ENCODE measurements around the gene UBE2I. TPM values are rescaled to one million over a fixed set of nuclear protein-coding genes. Genes with fewer than 3 reads are reported as not detected.

Gene UBE2I
- total RNA-seq, 2 experiments from 2014 or later = 198 to 199 TPM

- H3K4me3 Mint-ChIP-seq = no peak overlapping the region
- ChIA-PET POLR2A (interaction anchor here (0.7 to 1.7 kb wide), 2 partner anchors 14 to 50 kb away, joined by 3 to 11 read pairs; partner anchors contain the start of gene UNKL), CTCF (interaction anchor here (0.8 to 4.3 kb wide), 8 partner anchors 15 to 341 kb away, joined by 3 to 29 read pairs (median 4); partner anchors contain the start of gene MAPK8IP3)
- no peaks in the 10 kb centered on the region for H3K9me3 Mint-ChIP-seq
- no peak overlapping the region for H3K27ac Mint-ChIP-seq
- H3K4me1 Mint-ChIP-seq = peaks cover 1% of the 10 kb centered on the region
- peaks cover 10% of the 10 kb centered on the region for H3K36me3 Mint-ChIP-seq (ENCODE audit: low read depth)
- H3K27me3 Mint-ChIP-seq = no peaks in the 10 kb centered on the region
- DNase-seq = no peak
These were observed 55.1 kb downstream of the UBE2I start for GRCh38 chr16:1364510-1364909.

- no peaks in the 10 kb centered on the region for H3K27me3 Mint-ChIP-seq
- no peak for DNase-seq
- H3K9me3 Mint-ChIP-seq = no peaks in the 10 kb centered on the region
- H3K27ac Mint-ChIP-seq = no peak overlapping the region
- peaks cover 10% of the 10 kb centered on the region for H3K36me3 Mint-ChIP-seq (ENCODE audit: low read depth)
- no peak overlapping the region for H3K4me3 Mint-ChIP-seq
- CTCF ChIA-PET = no interaction called here
- H3K4me1 Mint-ChIP-seq = peaks cover 1% of the 10 kb centered on the region
- POLR2A ChIA-PET = interaction anchor here (1.7 kb wide), 1 partner anchor 12 kb away, joined by 11 read pairs; no protein-coding TSS in a partner anchor
These were observed 56.8 kb downstream of the UBE2I start for GRCh38 chr16:1366060-1366711.

GRCh38 chr16:1366712-1367299 lies 57.4 kb downstream of the UBE2I start:
- CTCF ChIA-PET = no interaction called here

GRCh38 chr16:1367486-1368174 lies 58.2 kb downstream of the UBE2I start:
- H3K36me3 Mint-ChIP-seq (ENCODE audit: low read depth) = peaks cover 10% of the 10 kb centered on the region
- no peak overlapping the region for H3K27ac Mint-ChIP-seq

More at GRCh38 chr16:1366712-1367299, 57.4 kb downstream of the UBE2I start:
- Mint-ChIP-seq H3K27me3 (no peaks in the 10 kb centered on the region), H3K4me1 (peaks cover 1% of the 10 kb centered on the region), H3K4me3 (no peak overlapping the region), H3K27ac (no peak overlapping the region), H3K36me3 (ENCODE audit: low read depth) (peaks cover 10% of the 10 kb centered on the region), H3K9me3 (no peaks in the 10 kb centered on the region)
- POLR2A ChIA-PET = no interaction called here
- no peak for DNase-seq

GRCh38 chr16:1371054-1371978 lies 61.9 kb downstream of the UBE2I start:
- DNase-seq = no peak
- ChIA-PET POLR2A (no interaction called here), CTCF (interaction anchor here (0.6 to 1.3 kb wide), 4 partner anchors 8 to 277 kb away, joined by 3 to 5 read pairs (median 4); no protein-coding TSS in a partner anchor)
- no peaks in the 10 kb centered on the region for H3K4me1 Mint-ChIP-seq
- no peaks in the 10 kb centered on the region for H3K27me3 Mint-ChIP-seq
- H3K27ac Mint-ChIP-seq = no peak overlapping the region
- no peak overlapping the region for H3K4me3 Mint-ChIP-seq
- peaks cover 2% of the 10 kb centered on the region for H3K36me3 Mint-ChIP-seq (ENCODE audit: low read depth)
- no peaks in the 10 kb centered on the region for H3K9me3 Mint-ChIP-seq

More at GRCh38 chr16:1367486-1368174, 58.2 kb downstream of the UBE2I start:
- no peaks in the 10 kb centered on the region for H3K27me3 Mint-ChIP-seq
- no peaks in the 10 kb centered on the region for H3K9me3 Mint-ChIP-seq
- H3K4me3 Mint-ChIP-seq = no peak overlapping the region
- peaks cover 1% of the 10 kb centered on the region for H3K4me1 Mint-ChIP-seq
- POLR2A ChIA-PET = no interaction called here
- CTCF ChIA-PET = no interaction called here
- DNase-seq = no peak

GRCh38 chr16:1372292-1372950 lies 63.0 kb downstream of the UBE2I start:
- Mint-ChIP-seq H3K36me3 (ENCODE audit: low read depth) (peaks cover 2% of the 10 kb centered on the region), H3K9me3 (no peaks in the 10 kb centered on the region), H3K4me3 (no peak overlapping the region), H3K4me1 (no peaks in the 10 kb centered on the region), H3K27ac (no peak overlapping the region), H3K27me3 (no peaks in the 10 kb centered on the region)
- ChIA-PET CTCF (interaction anchor here (0.6 to 1.3 kb wide), 2 partner anchors 9 to 11 kb away, joined by 3 to 4 read pairs; no protein-coding TSS in a partner anchor), POLR2A (no interaction called here)
- DNase-seq = no peak

- no peaks in the 10 kb centered on the region for H3K27me3 Mint-ChIP-seq
- H3K36me3 Mint-ChIP-seq (ENCODE audit: low read depth) = peaks cover 4% of the 10 kb centered on the region
- H3K27ac Mint-ChIP-seq = no peak overlapping the region
- DNase-seq = no peak
- CTCF ChIA-PET = no interaction called here
- no peak overlapping the region for H3K4me3 Mint-ChIP-seq
- peaks cover 15% of the 10 kb centered on the region for H3K4me1 Mint-ChIP-seq
- H3K9me3 Mint-ChIP-seq = no peaks in the 10 kb centered on the region
- POLR2A ChIA-PET = no interaction called here
These were observed 65.2 kb downstream of the UBE2I start for GRCh38 chr16:1374418-1375297.

GRCh38 chr16:1375298-1375640 lies 65.8 kb downstream of the UBE2I start:
- CTCF ChIA-PET = no interaction called here
- Mint-ChIP-seq H3K27ac (no peak overlapping the region), H3K9me3 (no peaks in the 10 kb centered on the region), H3K4me1 (peaks cover 20% of the 10 kb centered on the region), H3K36me3 (ENCODE audit: low read depth) (peaks cover 4% of the 10 kb centered on the region), H3K27me3 (no peaks in the 10 kb centered on the region), H3K4me3 (no peak overlapping the region)
- POLR2A ChIA-PET = no interaction called here
- DNase-seq = no peak

- Mint-ChIP-seq H3K9me3 (no peaks in the 10 kb centered on the region), H3K36me3 (ENCODE audit: low read depth) (peaks cover 4% of the 10 kb centered on the region), H3K4me1 (peaks cover 20% of the 10 kb centered on the region), H3K4me3 (no peak overlapping the region), H3K27ac (no peak overlapping the region), H3K27me3 (no peaks in the 10 kb centered on the region)
- CTCF ChIA-PET = no interaction called here
- POLR2A ChIA-PET = no interaction called here
- DNase-seq = no peak
These were observed 66.4 kb downstream of the UBE2I start for GRCh38 chr16:1375741-1376410.

Measured in activated CD4-positive, alpha-beta memory T cell treated with anti-CD3 and anti-CD28 coated beads, Interleukin-2, amount 10 ng/mL, durations not matched to agents 7 days and 5 days (primary cell).